ENCODE measurements around the gene KCNQ1OT1.
A peak's percentile ranks its signal among the peaks of the same experiment; 100 is the strongest.

KCNQ1OT1 gene

GRCh38 chr11:2698386-2699184, 1.2 kb downstream of the KCNQ1OT1 start:
- DNase-seq (ENCODE audit: low read depth): no peak
- TF ChIP-seq MYC (IDR thresholded peaks at IDR 0.05; ENCODE audit: low read depth, low read length) (no peak), POLR2A (IDR thresholded peaks at IDR 0.05; ENCODE audit: extremely low read depth, insufficient read length) (no peak)
- TF ChIP-seq, protein P1, sequence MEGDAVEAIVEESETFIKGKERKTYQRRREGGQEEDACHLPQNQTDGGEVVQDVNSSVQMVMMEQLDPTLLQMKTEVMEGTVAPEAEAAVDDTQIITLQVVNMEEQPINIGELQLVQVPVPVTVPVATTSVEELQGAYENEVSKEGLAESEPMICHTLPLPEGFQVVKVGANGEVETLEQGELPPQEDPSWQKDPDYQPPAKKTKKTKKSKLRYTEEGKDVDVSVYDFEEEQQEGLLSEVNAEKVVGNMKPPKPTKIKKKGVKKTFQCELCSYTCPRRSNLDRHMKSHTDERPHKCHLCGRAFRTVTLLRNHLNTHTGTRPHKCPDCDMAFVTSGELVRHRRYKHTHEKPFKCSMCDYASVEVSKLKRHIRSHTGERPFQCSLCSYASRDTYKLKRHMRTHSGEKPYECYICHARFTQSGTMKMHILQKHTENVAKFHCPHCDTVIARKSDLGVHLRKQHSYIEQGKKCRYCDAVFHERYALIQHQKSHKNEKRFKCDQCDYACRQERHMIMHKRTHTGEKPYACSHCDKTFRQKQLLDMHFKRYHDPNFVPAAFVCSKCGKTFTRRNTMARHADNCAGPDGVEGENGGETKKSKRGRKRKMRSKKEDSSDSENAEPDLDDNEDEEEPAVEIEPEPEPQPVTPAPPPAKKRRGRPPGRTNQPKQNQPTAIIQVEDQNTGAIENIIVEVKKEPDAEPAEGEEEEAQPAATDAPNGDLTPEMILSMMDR (IDR thresholded peaks at IDR 0.05; ENCODE audit: low read depth, low read length): no peak
- TF ChIP-seq, protein P2, sequence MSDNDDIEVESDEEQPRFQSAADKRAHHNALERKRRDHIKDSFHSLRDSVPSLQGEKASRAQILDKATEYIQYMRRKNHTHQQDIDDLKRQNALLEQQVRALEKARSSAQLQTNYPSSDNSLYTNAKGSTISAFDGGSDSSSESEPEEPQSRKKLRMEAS (IDR thresholded peaks at IDR 0.05; ENCODE audit: low read depth, low read length): no peak

DNA sequence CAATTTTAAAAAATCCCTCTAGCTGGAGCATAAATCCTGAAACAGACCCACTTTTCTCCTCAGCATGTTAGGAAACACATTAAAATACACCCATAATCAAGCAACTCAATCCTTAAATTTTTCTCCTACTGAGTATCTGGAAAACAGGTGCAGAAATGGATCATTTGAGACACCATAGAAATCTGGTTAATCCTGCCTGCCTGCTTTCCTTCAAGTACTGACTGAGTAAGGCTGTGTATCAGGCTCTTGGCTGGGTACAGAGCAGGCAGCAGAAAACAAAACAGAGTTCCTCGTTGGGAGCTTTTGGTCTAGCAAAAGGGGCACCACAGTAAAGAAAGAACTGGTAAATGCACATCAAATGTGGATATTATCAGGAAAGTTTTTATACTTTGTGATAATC, 1.9 kb downstream of the KCNQ1OT1 start:
- no peak for TF ChIP-seq POLR2A (IDR thresholded peaks at IDR 0.05; ENCODE audit: extremely low read depth, insufficient read length)
- TF ChIP-seq, protein P2 (IDR thresholded peaks at IDR 0.05; ENCODE audit: low read depth, low read length): no peak
- no peak for TF ChIP-seq MYC (IDR thresholded peaks at IDR 0.05; ENCODE audit: low read depth, low read length)
- TF ChIP-seq, protein P1 (IDR thresholded peaks at IDR 0.05; ENCODE audit: low read depth, low read length): no peak
- peak overlapping the region; percentile 76 for H3K4me3 ChIP-seq (ENCODE audit: low read depth, low read length)
- DNase-seq (ENCODE audit: low read depth): no peak

More at GRCh38 chr11:2698386-2699184, 1.2 kb downstream of the KCNQ1OT1 start:
- H3K4me3 ChIP-seq (ENCODE audit: low read depth, low read length): peak overlapping the region; percentile 76

- TF ChIP-seq, protein P1 (IDR thresholded peaks at IDR 0.05; ENCODE audit: low read depth, low read length): no peak
- TF ChIP-seq, protein P2 (IDR thresholded peaks at IDR 0.05; ENCODE audit: low read depth, low read length): no peak
- TF ChIP-seq MYC (IDR thresholded peaks at IDR 0.05; ENCODE audit: low read depth, low read length) (no peak), POLR2A (IDR thresholded peaks at IDR 0.05; ENCODE audit: extremely low read depth, insufficient read length) (no peak)
- no peak for DNase-seq (ENCODE audit: low read depth)
- H3K4me3 ChIP-seq (ENCODE audit: low read depth, low read length): no peak overlapping the region
Observed at GRCh38 chr11:2696455-2696854, 3.3 kb downstream of the KCNQ1OT1 start.

DNA sequence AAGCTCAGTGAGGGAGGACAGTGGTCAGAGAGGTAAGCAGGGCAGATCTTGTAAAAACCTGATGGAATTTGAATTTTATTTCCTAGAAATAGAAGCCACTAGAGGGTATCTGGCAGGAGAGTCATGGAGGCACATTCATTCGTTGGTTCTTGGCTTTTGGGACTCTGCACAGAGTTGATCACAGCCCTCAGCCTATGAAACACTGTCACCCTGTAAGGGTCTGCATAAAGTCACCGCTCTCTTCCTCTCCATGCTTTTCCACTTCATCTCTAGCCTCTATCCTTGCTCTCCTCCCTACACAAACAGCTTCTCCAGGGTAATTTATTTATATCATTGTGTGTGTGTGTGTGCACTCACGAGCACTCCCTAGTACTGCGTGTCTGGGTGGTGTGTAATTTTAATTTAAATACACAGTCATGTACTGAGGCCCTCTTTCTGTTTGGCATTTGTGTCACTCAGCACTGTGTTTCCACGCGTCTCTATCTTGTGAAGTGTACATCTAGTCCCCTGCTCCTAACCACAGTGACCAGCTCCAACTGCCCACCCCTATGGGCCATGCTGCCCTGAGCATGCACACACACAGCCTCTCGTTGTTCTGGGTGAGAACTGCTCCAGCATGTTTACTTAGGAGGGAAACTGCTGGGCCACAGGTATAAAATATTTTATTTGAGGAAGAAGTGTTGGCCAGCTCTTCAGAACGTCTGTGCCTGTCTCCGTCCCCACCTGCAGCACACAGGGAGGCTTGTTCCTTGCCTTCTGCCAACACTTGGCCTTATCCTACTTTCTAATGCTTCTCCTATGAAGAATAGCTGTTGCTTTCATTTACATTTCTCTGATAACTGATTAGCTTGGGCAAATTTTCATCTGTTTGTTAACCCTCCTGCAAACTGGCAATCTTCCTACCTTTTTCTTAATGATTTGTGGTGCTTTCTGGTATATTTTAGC, 4.5 kb downstream of the KCNQ1OT1 start:
- no peak overlapping the region for H3K4me3 ChIP-seq (ENCODE audit: low read depth, low read length)
- DNase-seq (ENCODE audit: low read depth): no peak
- TF ChIP-seq POLR2A (IDR thresholded peaks at IDR 0.05; ENCODE audit: extremely low read depth, insufficient read length) (no peak), MYC (IDR thresholded peaks at IDR 0.05; ENCODE audit: low read depth, low read length) (no peak)
- TF ChIP-seq, protein P1 (IDR thresholded peaks at IDR 0.05; ENCODE audit: low read depth, low read length): no peak
- TF ChIP-seq, protein P2 (IDR thresholded peaks at IDR 0.05; ENCODE audit: low read depth, low read length): no peak

DNA sequence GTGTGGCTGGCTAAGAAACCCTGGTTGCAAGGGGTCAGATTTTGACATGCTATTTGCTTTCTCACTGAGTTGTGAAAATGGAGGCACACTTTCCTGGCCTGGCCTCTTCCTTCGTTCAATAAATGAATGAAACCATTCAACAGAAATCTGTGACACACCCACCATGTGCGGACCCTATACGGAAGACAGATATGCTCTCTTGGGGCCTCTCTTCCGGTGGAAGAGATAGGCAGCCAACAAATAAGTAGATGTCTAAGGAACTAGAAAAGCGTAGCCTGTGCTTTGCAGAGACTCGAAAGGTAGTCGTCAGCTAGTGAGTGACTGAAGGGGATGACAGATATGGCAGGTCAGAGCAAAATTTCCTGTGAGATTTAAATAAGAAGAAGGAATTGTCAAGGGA, 5.3 kb downstream of the KCNQ1OT1 start:
- TF ChIP-seq MYC (IDR thresholded peaks at IDR 0.05; ENCODE audit: low read depth, low read length) (no peak), POLR2A (IDR thresholded peaks at IDR 0.05; ENCODE audit: extremely low read depth, insufficient read length) (no peak)
- TF ChIP-seq, protein P1 (IDR thresholded peaks at IDR 0.05; ENCODE audit: low read depth, low read length): no peak
- TF ChIP-seq, protein P2 (IDR thresholded peaks at IDR 0.05; ENCODE audit: low read depth, low read length): no peak
- H3K4me3 ChIP-seq (ENCODE audit: low read depth, low read length): no peak overlapping the region
- no peak for DNase-seq (ENCODE audit: low read depth)
